ENCODE data around the gene MYO1B.

- no peak for TF ChIP-seq CTCF (conservative IDR thresholded peaks at IDR 0.05 in 1 of 2, IDR thresholded peaks at IDR 0.05 in 1 of 2; ENCODE audit: extremely low read depth in 1 of 2, insufficient read depth in 1 of 2, low read depth in 1 of 2, low read length in 2 of 2)
- no peak for TF ChIP-seq EZH2 (IDR thresholded peaks at IDR 0.05; ENCODE audit: borderline replicate concordance, low read length)
Observed at GRCh38 chr2:191202881-191203397, 42.3 kb upstream of the MYO1B start.
